IMR-90 (cell line): ENCODE measurements around the gene RAB4B. TPM values are rescaled to one million over a fixed set of nuclear protein-coding genes. Genes with fewer than 3 reads are reported as not detected.

ENCODE experiments used
- ATAC-seq: fragments of 200-7000 bp; cut with Tn5 transposase; 2 replicates; pipeline ENCODE4 v1.9.1; 2020; ENCODE audit warnings: low read depth, mild to moderate bottlenecking, moderate library complexity
- BruUV-seq: library from RNA; stranded (reverse); fragments of 400-500 nt; replicated peaks from 2 replicates; lab custom pipeline; 2021; lab: Mats Ljungman, UMichigan
- CTCF ChIA-PET: fragments of 300-600 bp; formaldehyde crosslinking; extraction: SDS; loops from one replicate; lab custom pipeline; 2021; ENCODE audit warnings: antibody characterized with exemption; lab: Yijun Ruan, JAX
- POLR2A ChIA-PET: fragments of 300-600 bp; sonication (Branson Sonifier 250); formaldehyde crosslinking; loops from one replicate; lab custom pipeline; 2022; ENCODE audit warnings: antibody characterized with exemption; ENCODE audit not compliant: unreplicated experiment; lab: Charles Lee
- DNase-seq: peaks from one replicate; pipeline ENCODE4 v3.0.0; 2013
- H2AFZ ChIP-seq: replicated peaks from 2 replicates; pipeline ENCODE3; 2013; ENCODE audit warnings: low read length, mild to moderate bottlenecking; ENCODE audit not compliant: poor library complexity
- H2AK5ac ChIP-seq: 2 replicates; pipeline ENCODE4 v1.6.1; 2013; ENCODE audit warnings: low read depth, low read length, inconsistent platforms
- H2AK9ac ChIP-seq: replicated peaks from 2 replicates; pipeline ENCODE3; 2013; ENCODE audit warnings: mild to moderate bottlenecking, low read depth, low read length, moderate library complexity; ENCODE audit not compliant: poor library complexity
- H2BK120ac ChIP-seq: 2 replicates; pipeline ENCODE4 v1.6.1; 2013; ENCODE audit warnings: low read depth, low read length, inconsistent platforms
- H2BK15ac ChIP-seq: 3 replicates; pipeline ENCODE4 v1.6.1; 2013; ENCODE audit warnings: low read depth, low read length, inconsistent platforms
- H2BK20ac ChIP-seq: 2 replicates; pipeline ENCODE4 v1.6.1; 2013; ENCODE audit warnings: low read depth, mild to moderate bottlenecking, inconsistent platforms, low read length, moderate library complexity
- H2BK5ac ChIP-seq: 2 replicates; pipeline ENCODE4 v1.6.1; 2013; ENCODE audit warnings: mild to moderate bottlenecking, low read depth, low read length, inconsistent platforms; ENCODE audit not compliant: poor library complexity, severe bottlenecking
- H3K14ac ChIP-seq: replicated peaks from 2 replicates; pipeline ENCODE4 v1.6.1; 2013; ENCODE audit warnings: low read depth, low read length, inconsistent platforms
- H3K18ac ChIP-seq: 2 replicates; pipeline ENCODE4 v1.6.1; 2013; ENCODE audit warnings: low read depth, low read length, control low read depth
- H3K23ac ChIP-seq: 2 replicates; pipeline ENCODE4 v1.6.1; 2013; ENCODE audit warnings: low read depth, low read length, inconsistent platforms
- H3K27ac ChIP-seq: 2 replicates; pipeline ENCODE4 v1.5.1; 2013; ENCODE audit warnings: mild to moderate bottlenecking, control low read depth, low read length; ENCODE audit not compliant: insufficient read depth
- H3K27me3 ChIP-seq: 2 replicates; pipeline ENCODE4 v1.6.1; 2013; ENCODE audit warnings: low read length; ENCODE audit not compliant: control insufficient read depth, insufficient read depth
- H3K36me3 ChIP-seq: 2 replicates; pipeline ENCODE4 v1.6.1; 2013; ENCODE audit warnings: low read length, mixed read lengths; ENCODE audit not compliant: control insufficient read depth, insufficient read depth
- H3K4ac ChIP-seq: 2 replicates; pipeline ENCODE4 v1.6.1; 2013; ENCODE audit warnings: low read depth, low read length, inconsistent platforms
- H3K4me1 ChIP-seq: 2 replicates; pipeline ENCODE4 v1.6.1; 2013; ENCODE audit warnings: low read length, mixed read lengths; ENCODE audit not compliant: control insufficient read depth, insufficient read depth
- H3K4me2 ChIP-seq: 2 replicates; pipeline ENCODE4 v1.6.1; 2013; ENCODE audit warnings: low read depth, mild to moderate bottlenecking, control low read depth, low read length, moderate library complexity
- H3K4me3 ChIP-seq: 2 replicates; pipeline ENCODE4 v1.5.1; 2013; ENCODE audit warnings: low read depth, mild to moderate bottlenecking, control low read depth, low read length, moderate library complexity; ENCODE audit not compliant: insufficient read depth
- H3K56ac ChIP-seq: 2 replicates; pipeline ENCODE4 v1.6.1; 2013; ENCODE audit warnings: low read length, inconsistent platforms; ENCODE audit not compliant: insufficient read depth; ENCODE audit errors: extremely low read depth
- H3K79me1 ChIP-seq, 2 experiments: 2 replicates each; pipeline ENCODE4 v1.6.1; 2013; ENCODE audit warnings: low read length in 2 of 2, inconsistent platforms in 1 of 2, low read depth in 1 of 2
- H3K9ac ChIP-seq: 2 replicates; pipeline ENCODE4 v1.6.1; 2013; ENCODE audit warnings: low read depth, low read length, control low read depth
- H3K9me1 ChIP-seq: 2 replicates; pipeline ENCODE4 v1.6.1; 2013; ENCODE audit warnings: low read length, inconsistent platforms; ENCODE audit not compliant: insufficient read depth
- H3K9me3 ChIP-seq: 2 replicates; pipeline ENCODE4 v1.6.1; 2013; ENCODE audit warnings: low read length; ENCODE audit not compliant: control insufficient read depth, insufficient read depth
- H4K20me1 ChIP-seq: 2 replicates; pipeline ENCODE4 v1.6.1; 2013; ENCODE audit warnings: low read length, inconsistent platforms; ENCODE audit not compliant: insufficient read depth
- H4K5ac ChIP-seq: 2 replicates; pipeline ENCODE4 v1.6.1; 2013; ENCODE audit warnings: mild to moderate bottlenecking, low read depth, low read length, control low read depth
- H4K8ac ChIP-seq, 2 experiments: 2 replicates each; pipeline ENCODE4 v1.6.1; 2013; ENCODE audit warnings: low read depth in 2 of 2, low read length in 2 of 2, control low read depth in 1 of 2, inconsistent platforms in 1 of 2
- H4K91ac ChIP-seq: 2 replicates; pipeline ENCODE4 v1.6.1; 2013; ENCODE audit warnings: low read depth, low read length, inconsistent platforms; ENCODE audit not compliant: insufficient read depth
- BHLHE40 ChIP-seq: fragments of 150-350 bp; IDR thresholded peaks from 2 replicates; pipeline ENCODE4 v1.6.1; 2016; ENCODE audit warnings: mild to moderate bottlenecking, low read depth, low read length
- CEBPB ChIP-seq: IDR thresholded peaks from 2 replicates; pipeline ENCODE4 v1.6.1; 2012; ENCODE audit warnings: low read depth, low read length, improper control_type of control experiment
- CHD1 ChIP-seq: IDR thresholded peaks from 2 replicates; pipeline ENCODE4 v1.6.1; 2012; ENCODE audit warnings: low read depth, low read length, improper control_type of control experiment
- CTCF ChIP-seq: conservative IDR thresholded peaks from 2 replicates; pipeline ENCODE4 v1.5.1; 2012; ENCODE audit warnings: mild to moderate bottlenecking, low read depth, low read length, improper control_type of control experiment
- ELK1 ChIP-seq: fragments of 150-350 bp; IDR thresholded peaks from 2 replicates; pipeline ENCODE4 v1.6.1; 2016; ENCODE audit warnings: low read depth, mild to moderate bottlenecking, low read length, moderate library complexity, borderline replicate concordance
- FOS ChIP-seq: fragments of 150-350 bp; IDR thresholded peaks from 2 replicates; pipeline ENCODE4 v1.6.1; 2016; ENCODE audit warnings: low read depth, low read length
- MAFK ChIP-seq: IDR thresholded peaks from 2 replicates; pipeline ENCODE4 v1.6.1; 2012; ENCODE audit warnings: low read depth, low read length, improper control_type of control experiment
- MAZ ChIP-seq: IDR thresholded peaks from 2 replicates; pipeline ENCODE4 v1.6.1; 2012; ENCODE audit warnings: low read depth, mild to moderate bottlenecking, low read length, improper control_type of control experiment, moderate library complexity, borderline replicate concordance
- MXI1 ChIP-seq: IDR thresholded peaks from 2 replicates; pipeline ENCODE4 v1.6.1; 2012; ENCODE audit warnings: low read depth, mild to moderate bottlenecking, low read length, moderate library complexity, borderline replicate concordance
- NFE2L2 ChIP-seq: fragments of 150-350 bp; IDR thresholded peaks from 2 replicates; pipeline ENCODE4 v1.6.1; 2016; ENCODE audit warnings: low read depth, mild to moderate bottlenecking, low read length
- POLR2A ChIP-seq: IDR thresholded peaks from 2 replicates; pipeline ENCODE4 v1.6.1; 2012; ENCODE audit warnings: mild to moderate bottlenecking, low read depth, low read length
- RAD21 ChIP-seq: IDR thresholded peaks from 2 replicates; pipeline ENCODE4 v1.6.1; 2012; ENCODE audit warnings: low read length, improper control_type of control experiment
- RCOR1 ChIP-seq: IDR thresholded peaks from 2 replicates; pipeline ENCODE4 v1.6.1; 2012; ENCODE audit warnings: mild to moderate bottlenecking, low read length, improper control_type of control experiment; ENCODE audit not compliant: insufficient replicate concordance
- RFX5 ChIP-seq: IDR thresholded peaks from 2 replicates; pipeline ENCODE4 v1.8.0; 2012; ENCODE audit warnings: low read depth, mild to moderate bottlenecking, low read length, moderate library complexity
- SMC3 ChIP-seq: fragments of 150-350 bp; IDR thresholded peaks from 2 replicates; pipeline ENCODE4 v1.6.1; 2016; ENCODE audit warnings: low read depth, mild to moderate bottlenecking, antibody characterized with exemption, low read length, moderate library complexity
- USF2 ChIP-seq: fragments of 150-350 bp; IDR thresholded peaks from 2 replicates; pipeline ENCODE4 v1.6.1; 2017; ENCODE audit warnings: mild to moderate bottlenecking, antibody characterized with exemption, low read length, low read depth
- WGBS, 2 experiments: methylation state at CpG; one replicate each; pipeline versions ENCODE4 v1.1.5 to v1.1.7; 2013; ENCODE audit warnings: missing lambda C conversion rate in 2 of 2; ENCODE audit not compliant: insufficient read length in 1 of 2; ENCODE audit errors: extremely low coverage in 2 of 2; 5-methylcytosine and 5-hydroxymethylcytosine counted together
- dilution Hi-C: fragments of 300-500 bp; cut with HindIII; formaldehyde crosslinking; loops from one replicate; pipeline ENCODE4 v1.14.3; 2018; ENCODE audit warnings: low sequenced_read_pairs; ENCODE audit not compliant: unreplicated experiment
- in situ Hi-C: fragments of 300-500 bp; cut with MboI; formaldehyde crosslinking; loops from 3 replicates; pipeline ENCODE4 v1.14.3; 2019; ENCODE audit warnings: low sequenced_read_pairs, inconsistent platforms, mixed read lengths
- intact Hi-C: fragments of 100-400 bp; cut with micrococcal nuclease; formaldehyde crosslinking; loops from 2 replicates; pipeline ENCODE4 v1.10.0; 2022
- polyA plus RNA-seq, 3 experiments: library from polyadenylated mRNA; depleted of rRNA; stranded (reverse); fragments of >200 nt; gene quantifications; 2 replicates each; pipeline ENCODE4 v1.2.3, GENCODE V29; 2012; ENCODE audit warnings: low replicate concordance in 1 of 3
- total RNA-seq: library from RNA; depleted of rRNA; stranded (reverse); fragments of >200 nt; gene quantifications from 2 replicates; pipeline ENCODE4 v1.2.3, GENCODE V29; 2012

The RAB4B gene
- total and polyA plus RNA-seq, 2 of the 4 experiments (the other 2 are of a cell fraction): 7.9 to 21.4 TPM

GRCh38 chr19:40822161-40822560 is 44.1 kb downstream of the RAB4B start:
- no peak overlapping the region for H4K5ac ChIP-seq
- H2BK5ac ChIP-seq: peak overlapping the region; percentile 18
- H2AK5ac ChIP-seq: peak overlapping the region; percentile 24
- WGBS, 2 experiments: 95% methylated on average over 8 of the region's 22 CpGs; no CpG with 5 or more reads in 1 of the 2 experiments
- H3K56ac ChIP-seq: no peak overlapping the region
- no peak overlapping the region for H3K4me2 ChIP-seq
- H2BK15ac ChIP-seq: no peak overlapping the region
- ChIA-PET POLR2A (no interaction called here), CTCF (no interaction called here)
- BruUV-seq: no TSS peak
- H3K4me1 ChIP-seq: peaks cover 13% of the 10 kb centered on the region
- H4K8ac ChIP-seq: peak overlapping the region in 1 of 2 experiments; percentile 66; a peak in 1 of 4 replicates
- peaks cover 7% of the 10 kb centered on the region for H3K36me3 ChIP-seq
- no peak overlapping the region for H3K27ac ChIP-seq
- no peak overlapping the region for H3K23ac ChIP-seq
- no peak overlapping the region; the same call in 1 of the 2 replicates for H4K91ac ChIP-seq
- in situ Hi-C loops (no loop called here), dilution Hi-C loops (no loop called here), intact Hi-C loops (no loop called here)
- no peak overlapping the region for H3K14ac ChIP-seq
- H2AFZ ChIP-seq: no peak overlapping the region
- H3K4me3 ChIP-seq: no peak overlapping the region
- ATAC-seq (no peak), DNase-seq (no peak)
- H3K9me1 ChIP-seq: peaks cover 7% of the 10 kb centered on the region; the same call in 1 of the 2 replicates
- no peaks in the 10 kb centered on the region for H3K9me3 ChIP-seq
- H3K9ac ChIP-seq: no peak overlapping the region
- TF ChIP-seq RAD21: no peak
- TF ChIP-seq NFE2L2: no peak
- no peak for TF ChIP-seq USF2
- TF ChIP-seq RFX5: no peak
- TF ChIP-seq RCOR1: no peak
- TF ChIP-seq MAZ: no peak
- TF ChIP-seq CTCF: no peak
- TF ChIP-seq BHLHE40: no peak
- no peak for TF ChIP-seq FOS
- no peak for TF ChIP-seq POLR2A
- no peak for TF ChIP-seq ELK1
- no peak for TF ChIP-seq MXI1
- no peak for TF ChIP-seq SMC3
- TF ChIP-seq CEBPB: no peak
- no peak for TF ChIP-seq MAFK
- TF ChIP-seq CHD1: no peak
- no peaks in the 10 kb centered on the region for H4K20me1 ChIP-seq
- H3K79me1 ChIP-seq: peaks cover 0 to 8% of the 10 kb centered on the region in 2 experiments; a peak in 1 of 4 replicates
- no peak overlapping the region for H2BK120ac ChIP-seq
- H3K4ac ChIP-seq: no peak overlapping the region
- H3K27me3 ChIP-seq: no peaks in the 10 kb centered on the region
- no peak overlapping the region for H2AK9ac ChIP-seq
- H2BK20ac ChIP-seq: no peak overlapping the region
- H3K18ac ChIP-seq: no peak overlapping the region
